Activated CD4-positive, alpha-beta T cell treated with anti-CD3 and anti-CD28 coated beads for 1 hour (primary cell): ENCODE measurements around the gene CD300LD.
"Not testable (repeated sequence)": the region's sequence is repeated elsewhere in the genome, so short reads cannot be mapped to it uniquely, and the experiment has no call there.

Experiments
- DNase-seq: peaks from one replicate; pipeline ENCODE4 v3.0.0-alpha.2; 2020

CD300LD gene

DNA sequence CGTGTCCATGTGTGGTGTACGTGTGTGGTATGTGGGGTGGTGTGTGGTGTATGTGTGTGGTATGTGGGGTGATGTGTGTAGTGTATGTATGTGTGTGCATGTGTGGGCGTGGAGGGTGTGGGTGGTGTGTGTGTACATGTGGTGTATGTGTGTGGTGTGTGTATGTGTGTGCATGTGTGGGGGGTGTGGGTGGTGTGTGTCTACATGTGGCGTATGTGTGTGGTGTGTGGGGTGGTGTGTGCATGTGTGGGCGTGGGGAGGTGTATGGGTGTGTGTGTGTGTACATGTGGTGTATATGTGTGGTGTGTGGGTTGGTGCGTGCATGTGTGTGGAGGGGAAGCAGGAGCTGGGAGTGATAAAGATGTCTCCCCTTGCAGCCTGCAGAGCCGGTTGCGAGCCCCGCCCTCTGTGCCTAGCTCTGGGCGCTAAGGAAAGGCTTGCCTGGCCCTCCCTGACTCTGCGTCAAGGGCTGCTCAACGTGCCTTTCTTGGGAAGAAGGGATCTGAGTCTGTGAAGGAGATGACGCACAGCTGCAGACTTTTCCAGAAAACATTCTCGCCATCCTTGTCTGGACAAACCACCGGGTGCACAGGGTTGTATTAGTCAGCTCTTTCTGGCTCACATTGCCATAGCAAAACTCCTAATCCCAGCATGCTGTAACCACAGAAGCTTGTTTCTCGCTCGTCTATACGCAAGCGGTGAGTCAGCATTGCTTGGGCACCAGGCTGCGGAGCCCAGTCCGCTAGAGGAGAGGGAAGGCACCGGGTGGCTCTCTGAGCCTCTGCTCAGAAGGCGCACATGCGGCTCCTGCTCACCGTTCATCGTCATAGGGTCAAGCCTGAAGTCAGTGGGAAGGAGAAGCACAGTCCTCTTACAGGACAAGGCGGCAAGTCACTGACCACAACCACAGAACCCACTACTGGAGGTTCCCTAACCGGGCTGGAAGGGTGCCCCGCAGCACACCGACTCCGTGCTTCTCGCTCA, 22.8 kb downstream of the CD300LD start:
- DNase-seq, result no peak

GRCh38 chr17:74568106-74568873, 23.8 kb downstream of the CD300LD start:
- DNase-seq, result no peak

GRCh38 chr17:74567397-74567796, 24.7 kb downstream of the CD300LD start, which contains the start of gene CD300H:
TSS of gene CD300H (minus strand) at chr17:74567509.
- no peak for DNase-seq

- DNase-seq, result no peak
These were observed 25.8 kb downstream of the CD300LD start for GRCh38 chr17:74566132-74566753.

DNA sequence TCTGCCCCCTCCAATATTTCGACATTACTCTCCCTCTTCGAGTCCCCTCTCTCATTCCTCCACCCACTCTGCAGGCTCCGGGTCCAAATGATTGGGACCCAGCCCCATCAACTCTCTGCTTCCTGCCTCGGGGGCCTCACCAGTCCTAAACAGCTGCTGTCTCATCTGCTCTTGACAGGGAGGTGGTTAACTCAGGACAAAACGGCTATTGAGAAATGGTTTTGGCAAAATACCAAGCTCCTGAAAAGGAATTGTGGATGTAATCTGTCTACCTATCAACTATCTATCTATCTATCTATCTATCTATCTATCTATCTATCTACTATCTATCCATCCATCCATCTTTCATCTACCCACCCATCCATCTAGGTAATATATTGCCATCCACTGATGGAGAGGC, 27.0 kb downstream of the CD300LD start:
- no peak for DNase-seq

DNA sequence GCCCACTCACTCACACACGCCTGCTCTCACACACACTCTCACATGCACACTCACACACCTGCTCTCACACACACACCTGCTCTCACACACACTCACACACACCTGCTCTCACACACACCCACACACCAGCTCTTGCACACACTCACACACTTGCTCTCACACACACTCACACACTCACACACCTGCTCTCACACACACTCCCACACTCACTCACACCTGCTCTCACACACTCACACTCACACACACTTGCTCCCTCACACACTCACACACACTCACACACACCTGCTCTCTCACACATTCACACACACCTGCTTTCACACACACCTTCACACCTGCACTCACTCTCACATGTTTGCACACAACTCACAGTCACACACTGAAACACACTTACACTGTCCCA, 28.7 kb downstream of the CD300LD start:
- no peak for DNase-seq

DNA sequence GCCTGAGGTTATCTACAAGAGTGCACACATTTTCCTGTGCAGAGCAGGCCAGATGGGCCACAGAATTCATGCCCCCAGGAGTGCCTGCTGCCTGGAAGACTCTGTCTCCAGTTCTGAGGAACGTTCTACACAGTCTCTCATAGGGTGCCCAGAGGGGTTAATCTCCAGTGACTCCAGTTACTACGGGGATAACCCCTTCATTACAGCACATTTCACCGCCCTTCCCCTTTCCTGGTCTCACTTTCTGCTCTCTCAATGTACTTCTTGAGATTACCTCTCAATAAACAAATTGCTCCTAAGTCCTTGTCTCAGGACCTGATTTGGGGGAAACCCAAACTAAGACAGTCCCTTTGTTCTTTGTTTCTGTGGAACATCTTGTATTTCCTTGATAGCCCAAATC, 30.5 kb downstream of the CD300LD start:
- DNase-seq, result no peak

DNA sequence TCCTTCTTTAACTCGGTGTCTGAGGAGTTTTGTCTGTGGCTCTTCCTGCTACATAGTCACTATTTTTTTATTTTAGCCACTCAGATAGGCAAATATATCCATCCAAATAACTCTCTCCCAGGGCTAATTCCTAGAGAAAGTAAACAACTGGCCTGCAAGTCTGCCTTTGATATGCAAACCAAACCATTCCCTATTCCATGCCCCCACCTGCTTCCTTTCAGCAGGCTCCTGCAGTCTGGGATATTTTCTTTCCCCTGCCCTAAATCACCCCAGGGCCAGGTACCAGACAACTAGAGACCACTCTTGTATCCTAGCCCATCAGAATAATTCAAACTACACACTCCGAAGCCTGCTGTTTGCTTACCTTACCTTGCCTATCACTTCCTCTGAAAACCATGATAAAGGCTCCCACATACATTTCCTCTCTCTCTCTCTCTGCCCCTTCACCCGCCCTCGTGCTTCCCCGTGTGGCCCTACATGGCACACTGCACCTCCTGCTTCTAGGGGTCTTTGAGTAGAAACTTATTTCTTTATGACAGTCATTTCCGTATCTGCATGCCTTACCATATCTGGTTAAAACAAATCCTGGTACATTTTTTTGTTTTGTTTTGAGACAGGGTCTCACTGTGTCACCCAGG, 33.1 kb downstream of the CD300LD start:
- no peak for DNase-seq

DNA sequence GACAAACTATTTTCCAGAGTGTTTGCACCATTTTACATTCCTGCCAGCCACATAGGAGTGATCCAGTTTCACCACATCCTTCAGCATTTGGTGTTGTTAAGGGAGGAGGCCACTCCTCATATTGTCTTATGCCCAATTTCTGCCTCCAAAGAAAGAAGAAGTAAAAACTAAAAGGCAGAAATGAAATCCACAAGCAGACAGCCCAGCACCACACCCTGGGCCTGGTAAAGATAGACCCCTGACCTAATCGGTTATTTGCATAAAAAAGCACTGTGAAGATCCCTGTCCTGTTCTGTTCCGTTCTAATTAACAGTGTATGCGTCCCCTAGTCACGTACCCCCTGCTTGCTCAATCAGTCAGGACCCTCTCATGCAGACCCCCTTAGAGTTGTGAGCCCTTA, 33.7 kb downstream of the CD300LD start:
- not testable (repeated sequence) for DNase-seq

DNA sequence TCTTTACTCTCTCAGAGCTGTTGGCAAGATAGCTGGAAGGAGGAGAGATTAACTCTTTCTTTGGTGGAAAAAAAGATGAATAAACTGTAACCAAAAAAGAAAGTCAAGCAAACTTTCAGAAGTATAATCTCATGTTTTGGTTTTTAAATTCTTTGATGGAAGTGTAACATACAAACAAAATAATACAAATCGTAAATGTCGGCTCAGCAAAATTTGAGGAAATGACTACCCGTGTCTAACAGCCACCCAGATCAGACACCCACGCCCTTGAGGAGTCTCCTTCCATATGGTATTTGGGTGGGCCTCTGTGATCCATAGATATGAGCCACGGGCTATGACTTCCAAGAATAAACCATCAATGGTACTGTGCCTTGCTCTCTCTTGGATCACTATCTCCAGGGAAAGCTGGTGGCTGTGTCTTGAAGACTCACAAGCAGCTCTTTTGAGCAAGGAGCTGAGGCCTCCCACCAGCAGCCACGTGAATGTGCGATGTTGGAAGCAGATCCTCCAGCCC, 36.6 kb downstream of the CD300LD start:
- no peak for DNase-seq

DNA sequence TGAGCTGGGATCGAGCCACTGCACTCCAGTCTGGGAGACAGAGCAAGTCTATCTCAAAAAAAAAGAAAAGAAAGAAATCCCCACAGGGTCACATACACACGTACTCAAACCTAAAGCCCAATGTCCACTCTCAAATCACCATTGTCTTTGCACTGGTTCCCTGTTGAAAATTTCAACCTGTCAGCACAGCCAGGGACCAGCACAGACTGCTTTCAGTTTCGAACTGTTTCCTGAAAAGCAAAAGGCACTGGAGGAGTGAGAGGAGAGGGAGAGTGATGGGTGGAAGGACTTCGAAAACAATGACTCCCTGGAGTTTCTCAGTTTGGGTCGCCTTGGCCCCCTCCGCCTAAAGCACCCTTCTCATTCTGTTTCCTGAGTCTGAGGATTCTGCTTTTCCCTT, 37.2 kb downstream of the CD300LD start:
- no peak for DNase-seq

DNA sequence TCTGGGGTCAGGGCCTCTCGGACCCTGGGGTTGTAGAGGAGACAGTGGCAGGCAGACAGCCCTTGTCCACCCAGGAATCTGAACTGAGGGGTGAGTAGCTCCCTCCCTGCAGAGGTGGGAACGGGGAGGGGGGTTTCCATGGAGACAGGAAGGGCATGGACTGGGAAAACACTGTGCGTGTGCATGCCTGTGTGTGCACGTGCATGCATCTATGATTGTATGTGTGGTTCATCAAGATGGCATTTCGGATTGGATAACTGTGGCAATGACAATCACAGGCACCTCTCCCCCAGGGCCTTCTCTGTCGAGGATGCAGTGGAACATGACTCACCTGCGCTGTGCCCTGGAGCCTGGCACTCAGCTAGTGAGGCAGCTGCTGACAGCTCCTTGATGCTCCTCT, 40.0 kb downstream of the CD300LD start:
- no peak for DNase-seq

GRCh38 chr17:74550602-74551001, 41.5 kb downstream of the CD300LD start:
- DNase-seq, result no peak

DNA sequence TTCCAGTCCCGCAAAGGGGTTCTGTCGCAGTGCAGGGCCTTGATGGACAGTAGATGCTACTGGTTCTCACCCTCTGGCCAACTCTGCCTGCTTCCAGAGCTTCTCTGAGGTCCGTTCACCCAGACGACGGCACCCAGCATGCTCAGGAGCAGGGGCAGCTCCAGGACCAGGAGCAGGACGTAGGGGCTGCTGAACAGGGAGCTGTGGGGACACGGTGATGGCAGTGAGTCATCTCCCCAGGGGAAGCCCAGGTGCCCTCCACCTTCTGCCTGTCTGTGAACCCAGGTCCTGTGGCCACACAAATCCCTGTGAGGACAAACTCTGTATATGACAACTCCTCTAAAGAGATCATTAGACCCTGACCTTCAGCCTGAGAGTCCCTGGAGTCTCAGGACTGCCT, 42.7 kb downstream of the CD300LD start:
- DNase-seq, result no peak

DNA sequence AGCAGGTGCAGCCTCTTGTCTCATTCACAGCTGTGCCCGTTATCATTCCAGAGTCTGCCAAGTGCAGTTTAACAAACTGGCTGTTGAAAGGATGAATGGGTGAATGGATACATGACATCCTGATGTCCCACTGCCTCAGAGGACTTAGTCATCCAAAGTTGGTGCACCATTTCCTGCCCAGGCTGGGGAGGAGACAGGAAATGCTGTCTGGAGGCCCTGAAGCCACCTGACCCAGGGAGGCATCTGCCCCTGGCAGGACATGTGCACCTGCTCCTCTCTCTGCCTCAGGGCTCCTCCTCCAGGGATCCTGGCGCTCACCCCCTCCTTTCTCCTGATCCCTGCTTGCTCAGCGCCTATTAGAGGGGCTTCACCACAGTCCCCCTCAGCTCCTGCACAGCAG, 44.3 kb downstream of the CD300LD start:
- DNase-seq, result no peak

DNA sequence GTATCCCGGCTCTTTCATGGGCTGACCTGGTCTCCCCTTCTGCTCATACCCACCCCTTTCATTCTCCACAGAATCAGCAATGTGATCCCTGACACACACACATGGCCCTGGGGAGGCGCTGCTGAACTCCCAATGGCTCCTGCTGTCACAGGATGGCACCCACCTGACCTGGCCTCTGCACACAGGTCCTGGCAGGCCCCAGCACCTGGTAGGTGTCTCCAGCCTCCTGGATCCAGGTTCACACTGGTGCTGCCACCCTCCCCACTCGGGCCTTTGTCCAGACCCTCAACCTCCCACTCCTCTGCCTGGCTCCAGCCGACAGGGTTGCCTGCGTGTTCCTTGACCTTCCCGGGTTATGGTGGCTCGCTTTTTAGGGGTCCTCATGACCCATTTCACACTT, 44.8 kb downstream of the CD300LD start:
- no peak for DNase-seq

DNA sequence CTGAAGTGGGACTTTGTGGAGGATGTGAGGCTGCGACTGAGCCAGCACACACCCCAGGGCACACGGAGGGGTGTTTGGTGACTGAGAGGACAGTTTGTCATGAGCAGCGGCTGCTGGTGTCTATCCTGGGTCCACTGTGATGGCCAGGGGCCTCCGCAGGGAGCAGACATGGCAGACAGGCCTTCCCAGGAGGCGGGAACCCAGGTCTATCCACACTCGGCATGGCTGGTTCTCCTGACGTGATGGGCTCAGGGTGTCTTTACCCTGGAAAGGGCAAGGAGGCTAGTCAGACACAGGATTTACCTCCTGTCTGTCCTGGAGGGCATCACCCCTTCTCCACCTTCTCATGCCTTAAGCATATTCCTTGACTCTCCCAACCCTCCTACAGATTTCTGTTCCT, 45.5 kb downstream of the CD300LD start:
- DNase-seq, result no peak

DNA sequence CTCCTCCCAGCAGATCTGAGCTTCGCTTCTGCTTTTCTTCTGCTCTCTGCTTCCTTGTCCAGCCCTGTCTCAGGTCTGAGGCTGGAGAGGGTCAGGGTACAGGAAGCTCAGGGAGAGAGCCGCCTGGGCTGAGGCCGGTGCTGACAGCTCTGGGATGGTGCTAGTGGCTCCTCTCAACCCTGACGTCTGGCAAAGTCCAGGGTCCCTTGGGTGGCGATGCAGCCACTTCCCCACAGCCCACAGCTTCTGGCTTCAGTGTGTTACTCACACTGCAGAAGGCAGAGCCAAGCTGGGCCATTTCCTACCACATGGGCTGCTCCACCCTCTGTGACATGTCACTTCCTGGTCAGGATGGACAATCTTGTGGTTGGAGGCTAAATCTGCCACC, 46.2 kb downstream of the CD300LD start, which contains the start of gene CD300C:
TSS of gene CD300C (minus strand) at position 273 of the 388 bp plus-strand sequence. CDS start 333 bp downstream, outside the sequence.
- no peak for DNase-seq

- DNase-seq, result no peak
These were observed 46.9 kb downstream of the CD300LD start for GRCh38 chr17:74544991-74545842.

- no peak for DNase-seq
These were observed 48.0 kb downstream of the CD300LD start for GRCh38 chr17:74543891-74544760.

- no peak for DNase-seq
These were observed 48.7 kb downstream of the CD300LD start for GRCh38 chr17:74543406-74543805.
